GM19452 (cell line): ENCODE measurements around the gene PCDHB7.
"Not testable (repeated sequence)": the region's sequence is repeated elsewhere in the genome, so short reads cannot be mapped to it uniquely, and the experiment has no call there.

Experiments used
- ATAC-seq: cut with Tn5 transposase; IDR thresholded peaks from one replicate; pipeline ENCODE4 v1.9.1; 2021; ENCODE audit not compliant: unreplicated experiment

The PCDHB7 gene

DNA sequence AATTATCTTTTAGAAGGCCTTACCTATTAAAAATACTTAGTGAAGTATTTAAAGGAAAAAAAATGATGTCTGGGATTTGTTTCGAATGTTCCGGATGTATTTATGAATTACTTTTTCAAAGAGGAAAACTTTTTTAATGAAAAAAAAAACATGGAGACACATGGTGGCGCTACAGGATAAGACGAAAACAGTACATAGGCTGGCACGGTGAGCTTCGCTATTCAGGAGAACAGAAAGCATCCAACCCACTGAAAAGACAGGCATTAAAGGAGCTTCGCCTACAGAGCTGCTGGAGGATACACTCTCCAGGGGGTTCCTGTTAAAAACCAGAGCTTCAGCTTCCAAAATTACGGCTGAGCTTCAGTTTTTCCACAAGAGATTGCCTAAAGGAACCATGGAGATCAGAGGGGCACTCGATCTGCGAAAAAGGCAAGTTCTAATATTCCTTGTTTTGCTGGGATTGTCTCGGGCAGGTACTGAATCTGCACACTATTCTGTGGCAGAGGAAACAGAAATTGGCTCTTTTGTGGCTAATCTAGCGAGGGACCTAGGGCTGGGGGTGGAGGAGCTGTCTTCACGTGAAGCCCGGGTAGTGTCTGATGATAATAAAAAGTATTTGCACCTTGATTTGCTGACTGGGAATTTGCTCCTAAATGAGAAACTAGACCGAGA lies 50.8 kb downstream of the PCDHB7 start, which contains the start of gene PCDHB14:
TSS of gene PCDHB14 (plus strand) at position 232 of the 672 bp plus-strand sequence. CDS start at position 395, 163 bp downstream.
- ATAC-seq, result no peak

DNA sequence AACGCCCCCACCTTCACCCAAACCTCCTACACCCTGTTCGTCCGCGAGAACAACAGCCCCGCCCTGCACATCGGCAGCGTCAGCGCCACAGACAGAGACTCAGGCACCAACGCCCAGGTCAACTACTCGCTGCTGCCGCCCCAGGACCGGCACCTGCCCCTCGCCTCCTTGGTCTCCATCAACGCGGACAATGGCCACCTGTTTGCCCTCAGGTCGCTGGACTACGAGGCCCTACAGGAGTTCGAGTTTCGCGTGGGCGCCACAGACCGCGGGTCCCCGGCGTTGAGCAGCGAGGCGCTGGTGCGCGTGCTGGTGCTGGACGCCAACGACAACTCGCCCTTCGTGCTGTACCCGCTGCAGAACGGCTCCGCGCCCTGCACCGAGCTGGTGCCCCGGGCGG lies 52.4 kb downstream of the PCDHB7 start:
- ATAC-seq, result not testable (repeated sequence)

- not testable (repeated sequence) for ATAC-seq
Observed at GRCh38 chr5:141225421-141225820, 53.0 kb downstream of the PCDHB7 start.
